ENCODE results near the gene TXNDC2.

TXNDC2 gene

DNA sequence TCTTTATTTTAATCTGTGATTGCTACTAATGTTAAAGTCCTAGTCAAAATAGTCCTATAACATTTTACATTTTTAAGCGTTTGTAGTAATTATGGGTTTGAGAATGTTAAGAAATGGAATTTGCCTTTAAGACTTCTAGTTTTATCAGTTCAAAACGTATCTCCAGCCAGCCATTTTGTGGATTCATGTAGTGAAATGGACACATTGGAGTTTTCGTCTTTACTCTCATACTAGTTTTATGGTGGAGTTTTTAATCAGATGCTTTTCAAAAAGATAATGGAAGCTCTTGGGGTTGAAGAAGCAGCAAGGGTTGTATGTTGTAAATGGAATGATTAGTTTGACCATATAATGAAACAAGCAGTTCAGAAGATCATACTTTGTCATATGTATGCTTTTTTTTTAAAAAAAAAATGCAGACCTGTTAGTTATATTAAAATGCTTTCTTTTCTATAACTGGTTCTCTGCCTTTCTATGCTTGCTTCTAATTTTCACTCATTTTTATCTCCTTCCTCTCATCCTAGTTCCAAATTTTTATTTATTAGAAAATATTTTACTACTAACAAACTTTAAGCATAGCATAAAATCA, 44.6 kb downstream of the TXNDC2 start:
- DNase-seq (ENCODE audit: low read depth in 1 of 2, low spot score in 1 of 2) = no peak

- DNase-seq (ENCODE audit: low read depth in 1 of 2, low spot score in 1 of 2) = no peak
Measured at GRCh38 chr18:9931146-9931545, 45.4 kb downstream of the TXNDC2 start.

- DNase-seq (ENCODE audit: low read depth in 1 of 2, low spot score in 1 of 2) = no peak
Measured at GRCh38 chr18:9931678-9932077, 45.9 kb downstream of the TXNDC2 start.

- no peak for DNase-seq (ENCODE audit: low read depth in 1 of 2, low spot score in 1 of 2)
Measured at GRCh38 chr18:9933865-9934264, 48.1 kb downstream of the TXNDC2 start.

DNA sequence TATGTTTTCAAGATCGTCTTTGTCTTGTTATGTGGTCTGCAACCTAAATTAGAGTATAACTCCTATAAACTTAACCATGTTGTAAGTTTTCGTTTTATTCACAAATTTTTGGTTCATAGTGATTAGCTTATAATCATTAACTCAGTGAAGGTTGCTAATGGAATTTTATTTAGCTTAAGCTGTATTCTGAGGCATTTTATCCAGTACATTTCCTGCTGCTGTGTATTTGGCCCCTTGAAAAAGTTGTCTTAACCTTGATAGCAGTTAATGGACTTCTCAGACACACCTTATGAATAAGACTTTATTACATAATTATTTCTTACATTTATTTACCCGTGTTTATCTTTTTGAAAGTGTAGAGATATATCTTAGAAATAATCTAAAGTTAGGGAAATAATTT, 48.5 kb downstream of the TXNDC2 start:
- no peak for DNase-seq (ENCODE audit: low read depth in 1 of 2, low spot score in 1 of 2)
